ENCODE measurements around the gene TRIM44.
"Not testable (repeated sequence)": the region's sequence is repeated elsewhere in the genome, so short reads cannot be mapped to it uniquely, and the experiment has no call there.

TRIM44 gene

GRCh38 chr11:35633827-35634423 lies 28.6 kb upstream of the TRIM44 start:
- no peak for DNase-seq

DNA sequence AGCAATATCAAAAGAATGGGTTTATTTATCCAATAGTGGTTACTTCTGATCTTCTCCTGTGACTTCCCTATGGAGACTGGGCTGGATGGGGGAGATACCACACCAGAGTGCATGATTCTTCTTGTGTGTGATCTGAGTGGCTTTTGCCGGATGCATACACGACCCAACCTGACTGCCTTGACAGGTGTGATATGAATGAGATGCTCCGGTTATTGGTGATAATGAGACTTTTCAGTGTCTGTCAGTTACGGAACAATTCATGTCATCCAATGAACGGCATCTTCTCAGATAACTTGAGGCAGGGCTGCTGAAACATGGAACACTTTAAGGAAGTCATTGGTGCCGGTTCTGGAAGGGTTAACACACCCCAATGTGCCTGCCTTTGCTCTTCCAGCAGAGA lies 26.6 kb upstream of the TRIM44 start:
- DNase-seq = no peak

DNA sequence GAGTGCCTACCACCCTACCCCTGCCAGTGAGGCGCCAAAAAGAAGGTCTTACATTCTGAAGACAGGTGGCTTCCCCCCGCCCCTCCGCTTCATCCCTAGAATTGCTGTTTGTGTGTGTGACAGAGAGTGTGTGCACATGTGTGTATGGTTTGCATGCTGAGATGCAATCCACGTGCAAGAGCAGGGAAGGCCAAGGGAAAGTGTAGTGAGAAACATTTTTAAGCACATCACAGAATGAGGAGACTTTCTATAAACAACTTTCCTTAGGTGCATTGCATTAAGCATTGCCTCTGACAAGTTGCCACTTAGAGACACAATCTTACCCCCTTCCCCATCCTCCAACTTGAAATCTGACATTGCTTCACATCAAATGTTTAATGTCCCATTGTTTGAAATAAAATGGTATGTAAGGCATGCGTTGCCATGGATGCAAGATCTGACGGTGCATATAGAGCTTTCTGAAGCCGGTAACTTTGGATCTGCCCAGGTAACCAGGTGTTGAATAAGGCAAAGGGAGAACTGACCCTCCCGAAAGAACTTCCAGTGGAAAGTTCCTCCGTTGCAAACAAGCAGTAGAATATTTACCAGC lies 22.9 kb upstream of the TRIM44 start:
- DNase-seq = no peak

DNA sequence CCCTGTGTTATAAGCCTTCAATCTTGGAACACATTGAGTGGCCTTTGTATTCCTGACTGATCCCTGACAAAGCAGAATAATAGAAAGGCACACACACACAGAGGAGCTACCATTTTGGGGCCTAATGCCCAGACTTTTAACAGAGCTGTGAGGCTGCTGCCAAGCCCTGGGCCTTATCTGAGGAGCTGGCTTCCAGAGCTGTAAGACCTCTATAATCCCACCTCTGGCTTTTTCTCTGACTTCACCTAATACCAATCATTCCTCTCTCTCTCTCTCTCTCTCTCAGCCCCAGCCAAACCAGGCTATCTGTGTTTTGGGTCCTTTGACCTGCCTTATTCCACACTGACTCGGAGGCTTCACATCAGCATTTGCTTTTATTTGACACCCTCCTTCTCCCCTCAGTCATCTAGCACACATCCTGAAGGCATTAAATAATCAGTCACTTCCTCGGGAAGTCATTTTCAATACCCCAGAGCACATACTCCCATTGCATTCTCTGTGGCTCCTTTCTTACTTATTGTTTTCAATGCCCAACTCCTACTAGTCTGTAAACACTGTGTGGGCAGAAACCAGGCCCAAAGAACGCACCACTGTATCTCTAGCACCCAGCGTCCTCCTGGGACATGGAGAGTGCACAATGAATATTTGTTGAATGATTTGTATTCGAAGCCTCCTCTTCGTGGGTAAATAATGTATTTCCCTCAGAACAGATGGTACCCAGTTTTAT lies 21.2 kb upstream of the TRIM44 start:
- DNase-seq = no peak

DNA sequence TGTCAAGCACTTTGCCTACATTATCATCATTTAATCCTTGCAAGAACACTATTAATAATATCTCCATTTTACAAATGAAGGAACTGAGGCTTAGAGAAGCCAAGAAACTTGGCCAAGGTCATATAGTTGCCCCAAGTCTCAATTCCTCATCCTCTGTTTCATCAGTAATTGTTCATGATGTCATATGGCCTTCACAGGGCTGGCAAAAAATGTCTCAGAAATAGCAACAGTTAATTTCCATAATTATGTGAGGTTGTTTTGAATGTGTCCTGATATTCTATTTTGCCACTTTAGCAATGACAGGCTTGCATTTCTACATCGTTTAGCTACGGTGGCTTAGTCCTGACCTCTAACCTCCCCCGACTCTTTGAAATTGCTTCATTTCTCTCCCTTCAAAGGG lies 20.6 kb upstream of the TRIM44 start:
- no peak for DNase-seq

DNA sequence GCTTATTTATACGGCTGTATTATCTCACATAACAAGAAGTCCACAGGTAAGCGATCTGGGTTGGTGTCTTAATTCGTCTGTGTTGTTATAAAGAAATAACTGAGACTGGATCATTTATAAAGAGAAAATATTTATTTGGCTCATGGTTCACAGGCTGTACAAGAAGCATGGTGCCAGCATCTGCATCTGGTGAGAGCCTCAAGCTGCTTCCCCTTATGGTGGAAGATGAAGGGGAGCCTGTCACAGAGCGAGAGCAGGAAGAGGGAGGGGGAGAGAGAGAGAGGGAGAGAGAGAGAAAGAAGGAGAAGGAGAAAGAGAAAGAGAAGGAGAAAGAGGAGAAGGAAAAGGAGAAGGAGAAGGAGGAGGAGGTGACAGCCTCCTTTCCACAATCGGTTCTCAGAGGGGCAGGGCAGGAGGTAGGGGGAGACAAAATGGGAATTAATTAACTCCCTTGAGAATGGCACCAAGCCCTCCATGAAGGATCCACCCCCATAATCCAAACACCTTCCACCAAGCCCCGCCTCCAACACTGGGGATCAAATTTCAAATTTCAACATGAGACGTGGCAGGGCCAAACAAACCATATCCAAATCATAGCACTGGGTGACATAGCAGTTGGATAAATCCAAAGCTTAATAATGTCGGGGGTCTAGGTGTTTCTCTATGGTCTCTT lies 15.0 kb upstream of the TRIM44 start:
- no peak for DNase-seq

GRCh38 chr11:35650006-35650405 lies 12.6 kb upstream of the TRIM44 start:
- no peak for DNase-seq

GRCh38 chr11:35650467-35650866 lies 12.1 kb upstream of the TRIM44 start:
- DNase-seq = no peak

- no peak for DNase-seq
Measured at GRCh38 chr11:35651263-35651662, 11.3 kb upstream of the TRIM44 start.

- not testable (repeated sequence) for DNase-seq
Measured at GRCh38 chr11:35652786-35653185, 9.8 kb upstream of the TRIM44 start.

DNA sequence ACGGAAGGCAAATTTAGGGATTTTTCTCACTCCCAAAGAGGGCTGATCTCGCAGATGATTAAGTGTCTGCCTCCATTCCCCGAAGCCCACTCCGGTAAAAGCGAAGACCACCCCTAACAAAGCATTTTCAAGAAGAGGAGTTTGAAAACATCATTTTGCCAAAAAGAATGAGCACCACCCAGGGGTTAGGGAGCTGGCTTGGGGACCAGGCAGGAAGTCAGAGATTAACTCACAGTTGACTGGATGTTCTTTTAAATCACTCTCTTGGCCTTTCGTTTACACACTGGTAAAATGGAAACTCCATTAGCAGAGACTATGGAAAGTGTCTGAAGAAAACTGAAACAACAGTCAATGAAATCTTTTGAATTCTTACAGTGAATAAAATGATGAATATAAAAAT lies 7.9 kb upstream of the TRIM44 start:
- no peak for DNase-seq

DNA sequence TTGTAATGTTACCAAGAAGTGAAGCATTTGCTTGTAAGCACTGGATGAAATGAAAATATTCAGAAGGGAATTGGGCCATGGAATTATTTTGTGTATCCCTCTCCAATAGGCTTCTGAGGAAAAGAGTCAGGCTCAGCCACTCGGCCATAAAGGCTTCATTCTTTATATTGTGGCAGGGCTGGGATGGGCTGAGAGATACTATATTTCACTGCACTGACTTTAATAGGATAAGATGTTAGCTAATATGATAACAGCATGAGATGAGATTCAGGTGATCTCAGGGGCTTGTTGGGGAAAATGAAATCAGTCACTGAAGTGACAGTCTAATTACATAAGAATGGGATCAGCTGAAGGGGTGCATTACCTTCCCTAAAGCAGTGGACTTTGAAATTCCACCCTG lies 7.3 kb upstream of the TRIM44 start:
- DNase-seq = no peak

DNA sequence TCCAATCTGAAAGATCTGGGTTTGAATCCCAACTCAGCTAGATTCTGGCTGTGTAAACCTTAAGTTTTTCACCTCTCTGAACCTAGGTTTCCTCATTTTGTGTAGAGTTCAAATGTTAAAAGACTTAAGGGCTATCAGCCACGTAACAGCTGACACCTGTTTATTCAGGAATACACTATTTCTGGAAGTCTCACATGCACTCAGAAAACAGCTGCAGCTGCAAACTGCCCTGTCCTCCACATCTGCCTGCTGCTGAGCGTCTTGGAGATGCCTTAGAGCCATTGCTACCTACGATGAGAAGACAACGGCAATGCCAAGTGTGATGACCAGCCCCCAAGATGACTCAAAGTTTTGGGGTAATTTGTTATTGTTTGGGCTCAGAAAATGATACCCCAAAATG lies 6.7 kb upstream of the TRIM44 start:
- DNase-seq = no peak

DNA sequence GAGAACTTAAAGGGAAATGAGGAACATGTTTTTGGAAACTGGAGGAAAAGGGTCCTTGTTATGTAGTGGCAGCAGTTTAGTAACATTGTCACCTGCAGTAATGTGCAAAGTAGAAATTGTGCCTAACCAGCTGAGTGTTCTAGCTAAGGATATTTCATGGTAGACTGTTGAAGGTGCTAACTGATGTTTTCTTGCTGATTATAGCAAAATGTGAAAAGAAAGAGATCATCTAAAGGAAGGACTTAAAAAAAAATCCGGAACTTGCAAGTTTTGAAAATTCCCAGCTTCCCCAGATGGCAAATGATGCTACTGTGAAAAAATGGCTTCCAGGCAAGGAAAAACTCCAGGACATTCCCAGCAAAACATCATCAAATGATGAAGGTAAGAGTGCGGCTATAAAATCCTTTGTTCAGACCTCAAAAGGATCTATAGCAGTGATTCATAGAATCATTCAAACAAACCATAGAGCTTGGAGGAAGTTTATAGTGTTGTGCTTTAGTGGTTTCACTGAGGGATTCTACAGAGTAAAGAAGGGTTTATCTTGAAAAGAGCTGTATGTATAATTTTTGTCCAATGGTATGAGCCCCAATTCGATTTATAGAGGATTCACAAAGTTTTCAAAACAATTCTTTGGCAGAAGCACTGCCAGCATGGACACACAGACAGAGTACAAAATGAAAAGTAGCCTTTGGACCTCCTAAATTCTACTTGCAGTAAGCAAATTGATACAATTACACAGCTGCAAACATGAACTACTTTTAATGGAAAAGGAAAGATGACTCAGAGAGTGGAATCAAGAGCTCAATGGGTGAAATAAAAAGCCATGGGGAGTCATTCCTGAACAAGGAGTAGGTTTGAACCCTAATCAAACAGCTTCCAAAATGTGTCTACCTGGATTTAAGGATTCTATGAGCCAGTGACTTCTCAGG lies 4.3 kb upstream of the TRIM44 start:
- DNase-seq = no peak

DNA sequence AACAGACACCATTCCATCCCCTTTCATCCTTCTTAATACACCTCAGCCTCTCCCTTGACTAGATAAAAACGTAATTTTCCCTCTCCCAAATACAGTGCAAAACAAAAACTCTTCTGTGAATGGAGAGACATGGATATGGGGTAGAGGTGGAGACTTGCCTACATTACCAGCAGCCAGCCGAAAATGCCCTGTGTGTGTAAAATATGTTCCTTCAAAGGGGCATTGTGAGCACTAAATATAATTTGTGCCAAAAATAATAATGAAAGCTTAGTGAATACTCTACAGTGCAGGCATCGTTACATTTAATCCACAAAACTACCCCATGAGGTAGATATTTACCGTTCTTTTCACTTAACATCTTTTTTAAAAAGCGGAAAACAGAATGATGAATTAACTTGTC lies 1.0 kb upstream of the TRIM44 start:
- DNase-seq = no peak

DNA sequence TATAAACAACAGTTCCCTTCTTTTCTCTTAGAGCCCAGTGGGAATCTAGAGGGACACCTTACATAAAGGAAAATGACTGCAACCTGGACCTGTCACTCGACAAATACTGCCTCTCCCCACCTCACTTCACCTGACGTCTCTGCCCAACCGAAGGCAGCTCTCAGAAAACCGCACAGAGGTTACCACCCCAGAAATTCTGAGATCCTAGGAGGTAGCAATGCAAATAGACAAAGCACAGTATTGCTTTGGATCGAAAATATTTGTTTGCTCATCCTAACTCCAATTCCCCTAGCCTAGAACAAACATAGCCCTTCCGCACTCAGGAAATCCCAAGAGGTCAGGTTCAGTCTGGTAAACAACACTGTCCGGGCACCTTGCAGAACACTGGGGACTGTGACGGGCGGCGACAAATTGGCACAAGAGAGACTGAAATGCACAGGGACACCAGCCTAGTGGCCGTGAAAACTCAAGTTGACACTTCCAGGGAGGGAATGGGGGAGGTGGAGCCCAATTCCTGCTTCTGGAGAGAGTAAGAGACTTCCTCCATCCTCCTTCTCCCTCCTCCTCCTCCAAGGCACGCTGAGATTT lies 420 bp upstream of the TRIM44 start:
- no peak for DNase-seq

GRCh38 chr11:35663408-35663702 lies 780 bp downstream of the TRIM44 start:
- no peak for DNase-seq

GRCh38 chr11:35664977-35665441 lies 2.4 kb downstream of the TRIM44 start:
- no peak for DNase-seq

GRCh38 chr11:35667257-35667656 lies 4.7 kb downstream of the TRIM44 start:
- no peak for DNase-seq

- DNase-seq = not testable (repeated sequence)
Measured at GRCh38 chr11:35668350-35668749, 5.8 kb downstream of the TRIM44 start.

DNA sequence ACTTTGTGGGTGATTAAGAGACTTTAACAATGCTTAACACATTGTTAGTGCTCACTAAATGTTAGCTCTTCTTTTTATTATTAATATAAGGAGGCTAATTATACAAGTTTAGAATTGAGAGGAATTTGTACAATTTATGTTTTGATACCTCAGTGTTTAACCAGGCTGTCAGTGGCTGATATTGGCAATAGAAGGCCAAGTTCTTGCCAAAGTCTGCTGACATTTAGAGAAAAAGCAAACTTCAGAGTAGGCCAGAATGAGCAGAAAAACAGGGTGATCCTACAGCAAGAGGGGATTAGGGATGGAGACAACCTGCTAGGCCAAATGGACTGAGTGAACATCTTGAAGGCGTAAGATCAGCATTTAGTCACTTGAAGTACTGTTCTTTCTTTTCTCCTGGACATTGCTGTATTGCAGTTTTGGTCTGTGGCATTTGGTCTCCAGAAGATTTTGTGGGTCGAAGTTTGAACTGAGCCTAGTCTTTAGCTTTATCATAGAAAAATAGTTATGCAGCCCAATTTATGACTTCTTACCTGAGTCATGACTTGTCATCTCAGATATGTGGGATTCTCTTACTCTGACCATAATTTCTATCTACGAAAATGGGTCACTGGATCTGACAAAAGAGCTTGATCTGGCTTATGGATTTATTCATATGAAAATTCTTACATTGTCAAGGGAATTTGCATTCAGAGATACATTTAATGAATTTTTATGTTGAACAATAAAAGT lies 9.0 kb downstream of the TRIM44 start:
- no peak for DNase-seq

- no peak for DNase-seq
Measured at GRCh38 chr11:35672608-35673007, 10.0 kb downstream of the TRIM44 start.
